OCI-M2 (cell line): Measurements from ENCODE around the gene FAM131A.

Experiments
- DNase-seq: peaks from one replicate; lab custom pipeline; 2025; ENCODE audit not compliant: unreplicated experiment; lab: John Stamatoyannopoulos, UW

The FAM131A gene

DNA sequence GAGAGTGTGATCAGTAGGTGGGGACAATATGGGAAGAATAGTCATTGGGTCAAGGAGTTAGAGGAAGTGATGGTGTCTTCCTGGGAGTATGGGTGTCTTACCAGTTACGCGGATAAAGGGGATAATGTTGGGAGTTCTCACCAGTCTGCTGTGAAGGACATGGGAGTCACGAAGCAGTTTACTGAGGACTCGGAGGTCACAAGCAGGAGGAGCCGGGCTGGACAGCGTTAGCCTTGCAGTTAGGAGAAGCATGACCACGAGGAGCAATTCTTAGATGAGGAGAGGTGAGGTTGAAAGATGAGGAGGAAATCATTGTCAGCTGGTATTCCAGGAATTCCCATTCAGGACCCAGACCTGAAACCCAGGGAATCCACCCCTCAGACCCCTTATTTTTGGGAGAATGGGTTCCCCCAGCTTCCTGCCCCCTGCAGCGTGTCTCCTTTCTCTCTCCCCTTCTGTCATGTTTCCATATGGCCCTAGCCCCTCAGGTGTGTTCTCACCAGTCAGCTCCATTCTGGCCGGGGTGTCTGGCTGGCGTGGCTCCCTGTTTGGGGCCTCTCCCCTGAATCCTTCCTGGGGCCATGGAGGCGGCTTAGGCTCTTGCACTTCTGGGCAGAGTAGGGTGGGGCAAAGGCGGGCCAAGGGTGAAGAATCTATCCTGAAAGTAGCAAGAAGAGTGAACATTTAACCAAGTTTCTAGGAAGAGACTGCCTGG lies 38.5 kb downstream of the FAM131A start:
- no peak for DNase-seq

DNA sequence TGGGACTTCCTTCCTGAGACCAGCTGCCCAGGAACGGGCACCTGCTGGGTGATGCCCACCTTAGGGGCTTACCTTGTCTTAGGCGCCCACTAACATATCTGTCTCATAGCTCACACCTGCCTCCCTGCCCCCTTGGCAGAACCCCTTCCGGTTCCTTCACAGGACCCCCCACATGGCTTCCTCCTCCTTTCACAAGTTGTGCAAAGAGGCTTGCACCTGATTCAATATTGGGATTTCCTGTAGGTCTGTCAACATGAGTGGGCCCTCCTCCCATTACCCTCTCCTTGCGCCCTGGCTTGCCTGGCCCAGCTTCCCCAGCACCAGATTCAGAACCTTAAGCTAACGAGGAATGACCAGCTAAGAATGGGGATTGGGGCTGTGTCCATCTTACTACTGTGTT lies 40.0 kb downstream of the FAM131A start:
- DNase-seq = no peak

DNA sequence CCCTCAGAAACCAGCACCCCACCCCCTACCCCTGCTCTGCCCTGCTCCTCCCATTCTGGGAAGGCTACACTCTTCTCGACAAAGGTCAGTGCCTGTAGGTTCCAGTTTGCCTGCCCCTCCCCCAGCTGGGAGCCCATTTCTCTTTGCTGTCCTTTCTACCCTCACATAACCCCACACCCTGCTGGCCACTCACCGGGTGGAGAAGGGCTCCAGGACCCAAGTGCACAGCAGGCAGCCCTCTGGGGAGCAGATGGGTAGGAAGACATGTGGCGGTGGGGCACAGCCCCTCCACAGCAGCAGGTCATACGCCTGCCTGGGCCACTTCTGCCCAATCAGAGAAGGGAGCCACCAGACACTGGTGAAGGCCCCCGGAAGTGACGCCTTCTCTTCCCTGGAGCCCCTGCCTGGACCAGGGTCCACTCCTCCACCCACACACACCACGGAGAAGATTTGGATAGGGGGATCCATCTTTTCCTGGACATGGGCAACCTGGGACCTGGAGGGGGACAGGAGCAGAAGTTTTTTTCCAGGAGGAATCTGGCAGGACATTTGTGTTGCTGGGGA lies 40.6 kb downstream of the FAM131A start, which contains the start of gene THPO:
THPO (minus strand) TSS at position 326 of the 564 bp plus-strand sequence. CDS start 1,948 bp downstream, outside the sequence.
- DNase-seq = no peak

DNA sequence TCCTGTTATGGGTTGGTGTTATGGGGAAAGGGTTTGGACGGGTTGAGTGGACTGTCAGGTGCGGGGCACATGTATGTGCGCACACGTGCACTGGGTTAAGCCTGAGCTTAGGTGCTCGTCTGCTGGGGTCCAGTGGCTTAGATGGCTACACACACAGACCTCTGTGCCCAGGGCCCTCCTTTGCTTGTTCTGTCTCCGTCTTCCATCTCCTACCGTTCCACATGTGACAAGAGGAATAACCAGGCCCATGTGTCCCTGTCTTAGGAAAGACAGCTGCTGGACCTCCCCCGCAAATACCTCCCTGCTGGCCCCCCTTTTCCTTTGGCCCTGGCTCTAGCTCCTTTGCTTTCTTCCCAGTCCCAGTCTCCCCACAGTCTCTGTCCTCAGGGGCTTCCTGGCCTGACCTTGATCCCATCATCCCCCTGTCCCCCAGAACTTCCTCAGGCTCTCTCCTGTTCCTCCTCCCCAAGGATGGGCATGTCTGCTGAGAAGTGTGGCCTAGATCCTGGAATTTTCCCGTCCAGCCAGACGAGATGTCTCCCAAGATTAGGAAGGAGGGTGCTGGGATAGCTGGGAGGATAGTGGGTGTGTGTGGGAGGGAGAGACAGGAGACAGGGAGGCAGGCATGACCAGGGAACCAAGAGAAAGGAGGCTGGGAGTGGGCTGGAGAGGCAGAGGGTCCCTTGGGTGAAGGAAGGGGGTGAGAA lies 41.4 kb downstream of the FAM131A start:
- DNase-seq = no peak

DNA sequence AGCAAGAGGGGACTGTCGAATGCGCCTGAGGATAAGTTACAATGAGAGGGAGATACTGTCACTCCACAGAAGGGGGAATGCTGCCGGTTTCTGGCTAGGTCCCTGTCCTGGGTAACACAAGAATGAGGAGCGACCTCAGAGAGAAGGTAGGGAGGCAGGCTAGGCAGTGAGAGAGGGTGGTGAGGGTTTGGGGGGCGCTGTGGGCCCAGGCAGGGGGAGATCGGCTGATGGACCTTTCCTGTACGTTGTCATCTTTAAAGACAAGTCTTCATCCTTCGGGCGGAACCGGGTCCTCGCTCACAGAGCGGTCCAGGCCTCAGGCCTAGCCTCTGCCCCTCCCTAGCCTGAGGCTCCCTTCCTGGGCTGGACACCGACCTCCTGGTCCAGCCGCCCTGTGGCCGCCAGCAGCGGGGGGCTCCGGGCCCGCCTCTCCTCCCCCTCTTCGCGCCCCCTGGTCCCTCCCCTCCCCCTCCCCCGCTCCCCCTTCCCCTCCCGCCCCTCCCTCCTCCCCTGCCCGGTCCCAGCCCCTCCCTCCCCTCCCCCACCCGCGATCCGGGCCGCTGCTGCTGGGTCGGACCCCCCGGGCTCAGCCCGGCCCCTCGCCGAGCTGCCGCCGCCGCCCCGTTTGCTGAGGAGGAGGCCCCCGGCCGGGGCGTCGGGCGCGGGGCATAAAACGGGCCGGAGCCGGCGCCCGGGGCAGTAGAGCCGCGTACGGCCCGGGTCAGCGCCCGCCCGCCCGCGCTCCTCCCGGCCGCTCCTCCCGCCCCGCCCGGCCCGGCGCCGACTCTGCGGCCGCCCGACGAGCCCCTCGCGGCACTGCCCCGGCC lies 42.2 kb downstream of the FAM131A start, which contains the start of gene CHRD:
CHRD (plus strand) TSS at position 697 of the 827 bp plus-strand sequence. CDS start 265 bp downstream, outside the sequence.
- no peak for DNase-seq

DNA sequence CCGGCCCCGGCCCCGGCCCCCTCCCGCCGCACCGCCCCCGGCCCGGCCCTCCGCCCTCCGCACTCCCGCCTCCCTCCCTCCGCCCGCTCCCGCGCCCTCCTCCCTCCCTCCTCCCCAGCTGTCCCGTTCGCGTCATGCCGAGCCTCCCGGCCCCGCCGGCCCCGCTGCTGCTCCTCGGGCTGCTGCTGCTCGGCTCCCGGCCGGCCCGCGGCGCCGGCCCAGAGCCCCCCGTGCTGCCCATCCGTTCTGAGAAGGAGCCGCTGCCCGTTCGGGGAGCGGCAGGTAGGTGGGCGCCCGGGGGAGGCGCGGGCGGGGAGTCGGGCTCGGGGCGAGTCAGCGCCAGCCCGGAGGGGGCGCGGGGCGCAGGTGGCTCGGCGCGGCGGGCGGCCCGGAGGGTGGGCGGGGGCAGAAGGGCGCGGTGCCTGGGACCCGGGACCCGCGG lies 42.8 kb downstream of the FAM131A start:
- DNase-seq = no peak

DNA sequence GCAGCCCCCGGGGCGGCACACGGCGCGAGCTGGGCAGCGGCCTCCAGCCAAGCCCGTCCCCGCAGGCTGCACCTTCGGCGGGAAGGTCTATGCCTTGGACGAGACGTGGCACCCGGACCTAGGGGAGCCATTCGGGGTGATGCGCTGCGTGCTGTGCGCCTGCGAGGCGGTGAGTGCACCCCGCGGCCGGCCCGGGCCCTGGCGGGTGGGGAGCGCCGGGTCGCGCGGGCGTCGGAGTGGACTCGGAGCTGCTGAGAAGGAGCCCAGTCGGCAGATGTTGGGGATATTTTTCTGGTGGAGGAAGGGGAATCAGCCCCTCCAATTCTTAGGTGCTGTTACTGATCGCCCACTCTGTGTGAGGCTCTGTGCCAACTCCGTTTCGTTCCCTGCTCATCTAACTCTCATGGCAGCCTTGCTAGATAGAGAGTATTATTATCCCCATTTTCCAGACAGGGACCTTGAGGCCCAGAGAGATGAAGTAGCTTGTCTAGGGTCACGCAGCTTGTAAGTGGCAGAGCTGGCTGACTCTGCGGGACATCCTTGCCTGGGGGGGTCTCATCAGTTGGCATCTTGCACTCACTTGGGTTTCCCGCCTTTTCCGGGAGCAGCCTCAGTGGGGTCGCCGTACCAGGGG lies 43.3 kb downstream of the FAM131A start:
- no peak for DNase-seq

DNA sequence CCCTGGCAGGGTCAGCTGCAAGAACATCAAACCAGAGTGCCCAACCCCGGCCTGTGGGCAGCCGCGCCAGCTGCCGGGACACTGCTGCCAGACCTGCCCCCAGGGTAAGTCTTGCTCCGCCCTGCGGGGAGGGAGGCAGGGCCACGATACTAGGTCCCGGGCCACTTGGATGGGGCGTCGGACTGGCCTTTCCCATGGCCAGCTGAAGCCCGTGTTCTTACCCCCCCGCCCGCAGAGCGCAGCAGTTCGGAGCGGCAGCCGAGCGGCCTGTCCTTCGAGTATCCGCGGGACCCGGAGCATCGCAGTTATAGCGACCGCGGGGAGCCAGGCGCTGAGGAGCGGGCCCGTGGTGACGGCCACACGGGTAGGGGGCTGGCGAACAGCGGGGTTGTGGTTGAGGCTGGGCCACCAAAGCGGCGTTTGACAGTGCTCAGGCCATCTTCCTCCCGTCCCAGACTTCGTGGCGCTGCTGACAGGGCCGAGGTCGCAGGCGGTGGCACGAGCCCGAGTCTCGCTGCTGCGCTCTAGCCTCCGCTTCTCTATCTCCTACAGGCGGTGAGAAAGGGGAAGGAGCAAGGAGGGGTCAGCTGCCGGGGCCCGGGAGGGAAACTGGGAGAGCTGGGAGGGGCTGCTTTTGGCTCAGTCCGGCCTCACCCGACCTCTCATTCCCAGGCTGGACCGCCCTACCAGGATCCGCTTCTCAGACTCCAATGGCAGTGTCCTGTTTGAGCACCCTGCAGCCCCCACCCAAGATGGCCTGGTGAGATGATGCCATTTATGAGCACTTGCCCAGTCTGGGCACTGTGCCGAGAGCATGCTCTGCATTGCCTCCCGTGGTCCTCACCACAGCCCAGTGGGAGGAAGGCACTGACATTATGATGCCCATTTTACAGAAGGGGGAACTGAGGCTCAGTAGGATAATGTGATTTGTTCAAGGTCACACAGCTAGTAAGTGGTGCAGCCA lies 44.1 kb downstream of the FAM131A start:
- no peak for DNase-seq

DNA sequence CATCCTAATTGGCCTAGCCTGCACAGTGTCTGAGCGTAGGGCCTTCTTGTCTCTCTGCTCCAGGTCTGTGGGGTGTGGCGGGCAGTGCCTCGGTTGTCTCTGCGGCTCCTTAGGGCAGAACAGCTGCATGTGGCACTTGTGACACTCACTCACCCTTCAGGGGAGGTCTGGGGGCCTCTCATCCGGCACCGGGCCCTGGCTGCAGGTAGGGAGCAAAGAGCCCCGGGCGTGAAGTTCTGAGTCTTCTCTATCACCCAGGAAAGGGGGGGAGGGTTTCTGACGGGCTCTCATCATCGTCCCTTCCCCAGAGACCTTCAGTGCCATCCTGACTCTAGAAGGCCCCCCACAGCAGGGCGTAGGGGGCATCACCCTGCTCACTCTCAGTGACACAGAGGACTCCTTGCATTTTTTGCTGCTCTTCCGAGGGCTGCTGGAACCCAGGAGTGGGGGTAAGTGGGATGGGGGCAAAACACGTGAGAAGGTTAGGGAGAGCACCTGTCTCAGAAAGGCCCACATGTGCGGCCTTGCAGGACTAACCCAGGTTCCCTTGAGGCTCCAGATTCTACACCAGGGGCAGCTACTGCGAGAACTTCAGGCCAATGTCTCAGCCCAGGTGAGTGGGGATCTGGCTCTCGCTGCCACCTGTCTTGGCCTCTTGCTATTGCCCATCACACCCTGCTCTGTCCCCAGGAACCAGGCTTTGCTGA lies 45.1 kb downstream of the FAM131A start:
- no peak for DNase-seq

DNA sequence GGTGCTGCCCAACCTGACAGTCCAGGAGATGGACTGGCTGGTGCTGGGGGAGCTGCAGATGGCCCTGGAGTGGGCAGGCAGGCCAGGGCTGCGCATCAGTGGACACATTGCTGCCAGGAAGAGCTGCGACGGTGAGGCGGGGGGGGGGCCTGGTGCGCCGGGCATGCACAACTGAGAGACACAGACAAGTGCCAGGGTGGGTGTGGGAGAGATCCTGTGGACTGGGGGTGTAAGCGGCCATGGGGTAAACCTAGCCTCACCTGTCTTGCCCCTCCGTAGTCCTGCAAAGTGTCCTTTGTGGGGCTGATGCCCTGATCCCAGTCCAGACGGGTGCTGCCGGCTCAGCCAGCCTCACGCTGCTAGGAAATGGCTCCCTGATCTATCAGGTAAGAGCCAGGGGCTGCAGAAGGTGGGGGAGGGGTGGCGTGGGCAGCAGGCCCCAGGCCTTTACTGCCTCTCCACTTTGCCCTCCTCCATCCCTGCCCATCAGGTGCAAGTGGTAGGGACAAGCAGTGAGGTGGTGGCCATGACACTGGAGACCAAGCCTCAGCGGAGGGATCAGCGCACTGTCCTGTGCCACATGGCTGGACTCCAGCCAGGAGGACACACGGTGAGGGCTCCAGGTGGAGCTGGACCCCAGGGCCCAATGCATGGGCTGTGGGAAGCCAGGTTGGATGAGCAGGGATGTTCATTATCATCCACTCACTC lies 45.8 kb downstream of the FAM131A start:
- no peak for DNase-seq

DNA sequence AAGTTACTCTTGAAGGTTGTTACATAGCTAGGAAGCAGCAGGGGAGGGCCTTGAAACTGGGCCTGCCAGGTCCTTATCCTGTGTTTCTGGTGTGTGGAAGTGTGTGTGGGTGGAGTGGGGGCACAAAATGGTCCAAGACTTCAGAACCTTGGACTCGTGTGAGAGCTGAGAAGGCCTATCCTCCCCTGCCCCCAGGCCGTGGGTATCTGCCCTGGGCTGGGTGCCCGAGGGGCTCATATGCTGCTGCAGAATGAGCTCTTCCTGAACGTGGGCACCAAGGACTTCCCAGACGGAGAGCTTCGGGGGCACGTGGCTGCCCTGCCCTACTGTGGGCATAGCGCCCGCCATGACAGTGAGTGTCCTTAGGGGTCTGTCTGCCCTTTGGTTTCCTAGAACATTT lies 46.9 kb downstream of the FAM131A start:
- DNase-seq = no peak

DNA sequence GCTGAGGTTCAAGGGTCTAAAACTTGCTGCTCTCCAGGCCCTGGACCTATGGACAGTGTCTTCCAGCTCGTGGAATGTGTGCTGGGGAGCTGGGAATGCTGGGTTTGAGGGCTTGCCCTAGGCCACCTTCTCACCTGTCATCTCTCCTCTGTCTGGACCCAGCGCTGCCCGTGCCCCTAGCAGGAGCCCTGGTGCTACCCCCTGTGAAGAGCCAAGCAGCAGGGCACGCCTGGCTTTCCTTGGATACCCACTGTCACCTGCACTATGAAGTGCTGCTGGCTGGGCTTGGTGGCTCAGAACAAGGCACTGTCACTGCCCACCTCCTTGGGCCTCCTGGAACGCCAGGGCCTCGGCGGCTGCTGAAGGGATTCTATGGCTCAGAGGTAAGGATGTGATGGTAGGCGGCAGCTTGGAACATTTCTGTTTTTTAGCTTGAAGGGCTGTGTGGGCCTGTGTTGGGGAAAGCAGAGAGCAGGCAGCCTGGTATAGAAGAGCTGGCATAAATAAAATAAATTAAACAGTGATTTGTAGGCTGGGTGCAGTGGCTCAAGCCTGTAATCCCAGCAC lies 47.5 kb downstream of the FAM131A start:
- DNase-seq = no peak

DNA sequence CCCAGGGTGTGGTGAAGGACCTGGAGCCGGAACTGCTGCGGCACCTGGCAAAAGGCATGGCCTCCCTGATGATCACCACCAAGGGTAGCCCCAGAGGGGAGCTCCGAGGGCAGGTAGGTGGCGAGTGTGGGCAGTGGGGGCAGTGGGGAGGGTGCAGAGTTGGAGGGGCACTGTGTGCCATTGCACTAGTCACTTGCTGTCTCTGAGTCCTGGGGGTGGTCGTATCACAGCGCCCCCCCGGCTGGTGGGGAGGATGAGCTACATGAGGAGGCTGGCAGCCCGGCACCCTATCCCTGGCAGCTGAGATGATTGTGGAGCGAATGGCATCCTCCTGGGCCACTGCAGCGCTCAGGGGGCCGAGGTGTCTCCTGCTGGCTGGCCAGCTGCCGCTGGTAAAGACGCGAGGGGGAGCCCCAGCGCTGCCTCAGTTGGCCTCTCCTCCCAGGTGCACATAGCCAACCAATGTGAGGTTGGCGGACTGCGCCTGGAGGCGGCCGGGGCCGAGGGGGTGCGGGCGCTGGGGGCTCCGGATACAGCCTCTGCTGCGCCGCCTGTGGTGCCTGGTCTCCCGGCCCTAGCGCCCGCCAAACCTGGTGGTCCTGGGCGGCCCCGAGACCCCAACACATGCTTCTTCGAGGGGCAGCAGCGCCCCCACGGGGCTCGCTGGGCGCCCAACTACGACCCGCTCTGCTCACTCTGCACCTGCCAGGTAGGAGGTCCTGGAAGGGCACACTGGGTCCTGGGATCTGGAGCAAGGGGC lies 48.8 kb downstream of the FAM131A start:
- no peak for DNase-seq

DNA sequence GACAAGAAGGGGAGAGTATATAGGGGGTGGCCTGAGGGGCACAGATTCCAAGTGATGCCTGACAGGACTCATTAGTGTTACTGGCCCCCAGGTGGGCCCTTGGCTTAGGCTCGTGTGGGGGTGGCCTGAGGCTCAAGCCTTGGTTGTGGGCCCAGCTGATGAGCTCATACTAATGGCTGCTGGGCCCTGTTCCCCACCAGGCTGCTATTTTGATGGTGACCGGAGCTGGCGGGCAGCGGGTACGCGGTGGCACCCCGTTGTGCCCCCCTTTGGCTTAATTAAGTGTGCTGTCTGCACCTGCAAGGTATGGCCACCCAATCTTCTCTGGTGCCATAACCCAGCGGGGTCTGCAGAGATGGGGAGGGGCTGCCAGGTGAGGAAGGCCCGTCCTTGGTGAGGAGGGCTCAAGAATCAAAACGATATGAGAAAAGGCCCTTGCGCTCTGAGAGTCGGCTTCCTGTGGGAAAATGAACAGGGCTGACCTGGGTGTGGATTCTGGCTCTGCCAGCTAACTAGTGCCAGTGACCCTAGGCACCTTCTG lies 49.8 kb downstream of the FAM131A start:
- no peak for DNase-seq

DNA sequence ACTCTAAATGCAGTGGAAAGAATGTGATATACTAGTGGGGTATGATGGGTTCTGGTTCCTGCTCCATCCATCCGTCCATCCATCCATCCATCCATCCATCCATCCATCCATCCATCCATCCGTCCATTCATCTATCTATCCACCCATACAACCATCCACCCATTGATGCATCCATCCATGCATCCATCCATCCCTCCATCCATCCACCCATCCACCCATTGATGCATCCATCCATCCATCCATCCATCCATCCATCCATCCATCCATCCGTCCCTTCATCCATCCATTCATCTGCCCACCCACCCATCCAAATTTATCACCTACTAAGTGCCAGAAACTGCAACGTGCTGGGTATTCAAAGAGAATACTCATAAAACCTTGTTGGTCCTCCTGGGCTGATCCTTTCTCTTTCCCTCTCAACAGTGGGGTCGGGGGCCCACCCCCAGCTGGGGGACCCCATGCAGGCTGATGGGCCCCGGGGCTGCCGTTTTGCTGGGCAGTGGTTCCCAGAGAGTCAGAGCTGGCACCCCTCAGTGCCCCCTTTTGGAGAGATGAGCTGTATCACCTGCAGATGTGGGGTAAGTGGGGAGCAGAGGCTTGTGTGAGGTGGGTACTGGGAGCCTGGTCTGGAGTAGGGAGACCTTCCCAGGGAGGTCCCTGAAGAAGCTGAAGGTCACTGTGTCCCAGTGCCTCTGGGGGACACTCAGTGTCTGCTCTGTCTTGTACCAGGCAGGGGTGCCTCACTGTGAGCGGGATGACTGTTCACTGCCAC lies 51.0 kb downstream of the FAM131A start:
- no peak for DNase-seq

DNA sequence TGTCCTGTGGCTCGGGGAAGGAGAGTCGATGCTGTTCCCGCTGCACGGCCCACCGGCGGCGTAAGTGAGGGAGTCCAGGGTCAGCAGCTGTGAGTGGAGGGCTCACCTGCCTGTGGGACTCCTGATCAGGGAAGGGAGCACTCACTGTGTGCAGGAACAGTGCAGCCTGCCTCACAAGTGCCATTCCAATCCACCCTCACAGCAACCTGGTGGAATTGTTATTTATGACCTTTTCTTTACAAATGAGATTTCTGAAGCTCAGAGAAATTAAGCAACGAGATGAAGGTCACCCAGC lies 51.5 kb downstream of the FAM131A start:
- no peak for DNase-seq
